ENCODE data around the gene POC1A.

The POC1A gene

GRCh38 chr3:52106951-52107611 lies 47.1 kb downstream of the POC1A start:
- DNase-seq (ENCODE audit: low read depth, low spot score), result no peak

- no peak for DNase-seq (ENCODE audit: low read depth, low spot score)
Measured at GRCh38 chr3:52104684-52105640, 49.3 kb downstream of the POC1A start.

GRCh38 chr3:52102934-52103333 lies 51.3 kb downstream of the POC1A start:
- DNase-seq (ENCODE audit: low read depth, low spot score), result no peak

- no peak for DNase-seq (ENCODE audit: low read depth, low spot score)
Measured at GRCh38 chr3:52099001-52099401, 55.2 kb downstream of the POC1A start.

- no peak for DNase-seq (ENCODE audit: low read depth, low spot score)
Measured at GRCh38 chr3:52097851-52098507, 56.2 kb downstream of the POC1A start.

- DNase-seq (ENCODE audit: low read depth, low spot score), result no peak
Measured at GRCh38 chr3:52095990-52096775, 58.0 kb downstream of the POC1A start.

GRCh38 chr3:52094571-52095485 lies 59.4 kb downstream of the POC1A start:
- DNase-seq (ENCODE audit: low read depth, low spot score), result no peak

GRCh38 chr3:52093756-52094545 lies 60.3 kb downstream of the POC1A start:
- no peak for DNase-seq (ENCODE audit: low read depth, low spot score)

- no peak for DNase-seq (ENCODE audit: low read depth, low spot score)
Measured at GRCh38 chr3:52092891-52093290, 61.3 kb downstream of the POC1A start.

GRCh38 chr3:52092271-52092660 lies 62.0 kb downstream of the POC1A start:
- DNase-seq (ENCODE audit: low read depth, low spot score), result no peak

- DNase-seq (ENCODE audit: low read depth, low spot score), result no peak
Measured at GRCh38 chr3:52091586-52092270, 62.5 kb downstream of the POC1A start.

- DNase-seq (ENCODE audit: low read depth, low spot score), result no peak
Measured at GRCh38 chr3:52090933-52091468, 63.2 kb downstream of the POC1A start.

- DNase-seq (ENCODE audit: low read depth, low spot score), result no peak
Measured at GRCh38 chr3:52090131-52090932, 63.9 kb downstream of the POC1A start.

GRCh38 chr3:52089691-52090090 lies 64.5 kb downstream of the POC1A start:
- DNase-seq (ENCODE audit: low read depth, low spot score), result no peak

- no peak for DNase-seq (ENCODE audit: low read depth, low spot score)
Measured at GRCh38 chr3:52088445-52089367, 65.5 kb downstream of the POC1A start.

GRCh38 chr3:52087731-52088130 lies 66.5 kb downstream of the POC1A start:
- no peak for DNase-seq (ENCODE audit: low read depth, low spot score)

Data from activated naive CD8-positive, alpha-beta T cell treated with anti-CD3 and anti-CD28 coated beads, Interleukin-2, amount 50 U/mL, for 16 hours (primary cell).